G401.6 (cell line): Measurements from ENCODE around the gene ZC3H12C.
"Not testable (repeated sequence)": the region's sequence is repeated elsewhere in the genome, so short reads cannot be mapped to it uniquely, and the experiment has no call there.

Experiments
- FAIRE-seq: peaks from 2 replicates; lab custom pipeline; 2012; peaks lifted over from hg19 to GRCh38; lab: Jason Lieb, UNC

Gene ZC3H12C

DNA sequence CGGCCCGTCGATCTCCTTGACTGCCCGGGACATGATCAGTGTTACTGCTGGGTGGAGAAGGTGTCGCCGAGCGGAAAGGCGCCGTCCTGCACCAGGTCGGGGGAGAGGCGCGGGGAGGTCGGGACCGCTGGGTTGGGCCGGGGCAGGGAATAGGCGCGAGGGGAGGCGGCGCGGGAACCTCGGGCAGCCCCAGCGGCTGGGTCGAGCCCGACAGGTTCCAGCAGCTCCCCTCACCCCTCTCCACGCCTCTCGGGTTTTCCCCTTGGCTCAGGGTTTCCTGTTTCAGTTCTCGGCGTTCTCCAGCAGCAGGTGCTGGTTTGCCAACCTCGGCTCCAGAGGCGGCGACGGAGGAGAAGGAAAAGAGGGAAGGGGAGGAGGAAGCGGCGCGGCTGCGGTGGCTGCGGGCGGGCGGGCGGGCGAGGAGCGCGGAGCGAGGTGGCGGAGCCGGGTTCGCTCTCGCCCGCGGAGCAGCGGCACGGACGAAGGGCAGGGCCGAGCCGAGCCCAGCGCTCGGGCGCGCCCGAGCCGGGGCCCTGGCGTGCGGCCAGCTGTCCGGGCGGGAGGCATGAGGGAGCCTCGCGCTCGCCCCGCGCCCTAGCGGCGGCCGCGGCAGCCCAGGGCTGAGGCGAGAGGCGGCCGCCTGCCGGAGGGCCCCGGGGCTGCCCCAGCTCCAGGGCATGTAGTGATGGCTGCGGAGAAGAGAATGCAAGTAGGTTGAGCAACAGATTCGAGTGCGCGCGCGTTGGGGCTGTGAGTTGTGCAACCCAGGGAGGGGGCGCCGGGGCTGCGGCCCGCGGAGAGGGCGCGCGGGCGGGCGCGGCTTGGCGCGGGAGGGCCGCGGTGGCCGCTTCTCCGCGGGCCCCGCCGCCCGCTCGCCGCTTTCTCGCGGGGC lies at the start of gene ZC3H12C:
Gene ZC3H12C (plus strand): TSS at position 878 of the 892 bp plus-strand sequence. CDS start 20 bp downstream, outside the sequence.
- FAIRE-seq = no peak

DNA sequence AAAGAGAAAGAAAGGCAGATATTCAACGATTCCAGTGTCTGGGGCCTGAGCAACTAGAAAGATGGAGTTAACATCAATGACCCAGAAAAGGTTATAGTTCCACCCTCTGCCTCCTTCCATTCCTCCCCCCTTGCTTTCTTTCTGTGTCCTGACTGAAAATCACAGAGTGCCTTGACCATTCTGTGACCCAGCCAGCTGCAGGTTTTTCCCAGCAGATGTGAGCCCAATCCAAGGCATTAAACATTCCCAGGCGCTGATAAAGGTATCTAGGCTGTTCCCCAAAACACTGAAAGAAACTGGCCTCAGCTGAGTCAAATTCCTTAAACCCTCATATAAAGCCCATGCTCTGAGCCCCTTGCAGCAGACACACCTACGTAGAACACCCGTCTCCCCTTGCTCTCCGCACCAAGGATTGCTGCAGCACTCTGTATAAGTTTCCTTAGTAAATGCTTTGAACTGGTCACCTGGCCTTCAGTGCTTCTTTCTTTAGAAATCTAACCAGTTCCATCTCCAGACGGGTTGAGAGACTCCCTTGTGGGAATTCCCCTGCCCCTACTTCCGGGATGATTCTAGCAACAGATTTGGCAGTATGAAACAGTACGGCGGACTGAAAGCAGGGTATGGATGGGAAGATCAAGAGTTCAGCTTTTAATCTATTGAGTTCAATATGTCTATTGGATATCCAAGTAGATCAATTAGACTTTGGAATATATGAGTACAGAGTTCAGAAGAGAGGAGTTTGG lies 48.8 kb upstream of the ZC3H12C start:
- no peak for FAIRE-seq

DNA sequence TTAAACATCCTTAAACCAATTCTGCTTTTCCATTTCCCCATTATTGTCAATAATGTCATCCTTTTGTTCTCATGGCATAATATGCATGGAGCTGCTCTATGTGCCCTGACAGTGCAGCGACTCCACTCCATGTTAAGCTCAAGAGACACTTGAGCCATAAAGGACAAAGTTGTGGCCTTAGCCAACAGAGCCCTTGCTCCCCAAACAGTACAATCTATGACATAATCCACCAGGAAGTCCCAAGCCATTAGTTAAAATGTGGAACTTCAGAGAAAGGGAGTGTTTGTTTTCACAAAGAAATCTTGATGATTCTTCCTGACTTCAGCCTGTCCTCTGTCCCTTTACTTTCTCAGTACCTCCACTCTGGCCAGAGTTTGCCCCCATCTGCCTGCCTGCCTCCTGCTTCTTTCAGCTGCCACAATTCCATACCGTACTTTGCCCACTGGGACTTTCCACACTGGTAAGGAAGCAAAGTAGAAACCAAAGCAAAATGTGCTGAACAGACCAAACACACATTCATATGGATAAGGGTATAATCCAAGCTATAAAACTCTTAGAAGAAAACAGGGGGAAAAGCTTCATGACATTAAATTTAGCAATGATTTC lies 46.3 kb upstream of the ZC3H12C start:
- FAIRE-seq = no peak

DNA sequence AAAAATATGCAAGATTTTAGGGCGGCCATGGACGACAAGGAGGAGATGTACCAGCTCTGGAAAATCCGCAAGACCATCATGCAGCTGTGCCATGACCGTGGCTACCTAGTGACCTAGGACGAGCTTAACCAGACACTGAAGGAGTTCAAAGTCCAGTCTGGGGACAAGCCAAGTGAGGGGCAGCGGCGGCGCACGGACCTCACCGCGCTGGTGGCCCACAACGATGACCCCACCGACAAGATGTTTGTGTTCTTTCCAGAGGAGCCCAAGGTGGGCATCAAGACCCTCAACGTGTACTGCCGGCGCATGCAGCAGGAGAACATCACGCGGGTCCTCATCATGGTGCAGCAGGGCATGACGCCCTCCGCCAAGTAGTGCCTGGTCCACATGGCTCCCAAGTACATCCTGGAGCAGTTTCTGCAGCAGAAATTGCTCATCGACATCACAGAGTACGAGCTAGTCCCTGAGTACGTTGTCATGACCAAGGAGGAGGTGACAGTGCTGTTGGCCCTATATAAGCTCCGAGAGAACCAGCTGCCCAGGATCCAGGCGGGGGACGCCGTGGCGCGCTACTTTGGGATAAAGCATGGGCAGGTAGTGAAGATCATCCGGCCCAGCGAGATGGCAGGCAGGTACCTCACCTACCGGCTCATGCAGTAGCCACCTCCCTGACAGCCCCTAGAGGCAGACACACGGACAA lies 43.5 kb upstream of the ZC3H12C start:
- no peak for FAIRE-seq

DNA sequence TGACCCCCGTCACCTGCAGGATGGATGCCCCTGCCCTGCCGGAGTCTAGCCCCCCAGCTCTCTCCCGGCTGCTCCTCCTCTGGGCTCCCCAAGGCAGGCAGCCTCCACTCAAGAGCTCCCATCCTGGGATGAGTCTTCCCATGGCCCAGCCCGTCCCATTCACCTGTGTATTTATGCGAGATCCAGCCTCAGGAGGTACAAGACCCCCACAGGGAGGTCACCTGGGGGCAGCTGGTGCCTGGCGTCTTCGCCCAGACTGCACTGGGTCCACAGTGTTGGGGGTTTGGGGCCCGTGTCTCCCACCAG lies 43.0 kb upstream of the ZC3H12C start:
- FAIRE-seq = no peak

DNA sequence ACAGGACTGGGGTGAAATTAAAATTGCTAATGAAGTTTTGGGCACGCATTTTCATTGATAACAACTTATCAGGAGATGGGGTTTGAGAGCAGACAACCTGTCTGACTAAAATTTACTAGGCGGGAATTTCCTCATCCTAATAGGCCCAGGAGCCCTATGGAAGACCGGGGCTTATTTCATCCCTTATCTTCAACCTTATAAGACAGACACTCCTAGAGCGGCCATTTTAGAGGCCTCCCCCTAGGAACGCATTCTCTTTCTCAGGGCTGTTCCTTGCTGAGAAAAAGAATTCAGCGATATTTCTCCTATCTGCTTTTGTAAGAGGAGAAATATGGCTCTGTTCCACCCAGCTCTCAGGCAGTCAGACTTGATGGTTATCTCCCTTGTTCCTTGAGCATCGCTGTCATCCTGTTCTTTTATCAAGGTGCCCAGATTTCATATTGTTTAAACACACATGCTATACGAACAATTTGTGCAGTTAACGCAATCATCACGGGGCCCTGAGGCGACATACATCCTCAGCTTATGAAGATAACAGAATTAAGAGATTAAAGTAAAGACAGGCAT lies 39.3 kb upstream of the ZC3H12C start:
- no peak for FAIRE-seq

DNA sequence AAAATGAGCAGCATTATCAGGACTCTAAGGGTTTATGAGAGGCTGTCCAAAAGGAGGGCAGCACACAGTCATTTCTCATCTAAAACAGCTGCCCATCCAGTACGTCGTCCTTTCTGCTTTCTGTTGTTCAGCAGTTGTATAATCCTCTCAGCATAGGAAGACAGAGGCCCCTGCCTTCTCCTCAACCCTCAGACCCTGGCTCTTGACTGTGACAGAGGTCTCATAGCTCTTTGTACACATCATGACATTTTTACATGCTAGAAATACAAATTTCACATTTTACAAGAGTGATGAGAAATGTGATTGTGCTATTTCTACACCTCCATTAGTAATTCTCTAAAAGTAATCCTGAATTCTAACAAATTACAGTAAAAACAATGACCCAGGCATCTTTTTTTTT lies 36.2 kb upstream of the ZC3H12C start:
- no peak for FAIRE-seq

DNA sequence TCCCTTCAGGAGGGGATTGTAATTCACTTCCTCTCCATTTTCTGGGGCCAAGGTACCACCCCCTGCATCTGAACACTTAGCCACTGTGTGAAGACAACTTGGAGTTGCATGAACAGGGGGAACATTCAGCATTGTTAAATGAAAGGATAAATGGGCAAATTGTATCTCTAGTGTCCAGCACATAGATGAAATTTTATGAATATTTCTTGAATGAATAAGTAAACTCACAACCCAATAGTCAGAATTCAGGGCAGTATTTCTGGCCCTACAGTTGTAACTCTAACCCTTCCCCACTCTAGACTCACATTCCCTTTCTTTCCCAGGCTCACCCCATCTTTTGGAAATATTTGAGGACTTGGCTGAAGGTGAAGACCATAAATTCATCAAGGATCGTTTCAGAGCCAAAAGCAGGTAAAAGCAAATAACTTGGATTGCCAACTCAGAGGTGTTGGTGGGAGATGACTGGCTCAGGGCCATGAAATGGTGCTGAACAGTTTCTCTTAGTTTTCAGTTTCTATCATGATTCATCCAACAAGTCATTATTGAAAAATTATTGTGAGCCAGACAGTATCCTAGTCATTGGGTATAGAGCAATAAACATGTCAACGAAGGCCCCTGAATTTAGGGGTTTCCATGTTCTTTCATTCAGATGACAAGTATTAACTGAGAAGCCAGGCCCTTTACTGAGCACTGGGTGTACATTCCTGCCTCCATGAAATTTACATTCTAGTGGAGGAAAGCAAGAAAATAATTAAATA lies 33.3 kb upstream of the ZC3H12C start:
- no peak for FAIRE-seq

DNA sequence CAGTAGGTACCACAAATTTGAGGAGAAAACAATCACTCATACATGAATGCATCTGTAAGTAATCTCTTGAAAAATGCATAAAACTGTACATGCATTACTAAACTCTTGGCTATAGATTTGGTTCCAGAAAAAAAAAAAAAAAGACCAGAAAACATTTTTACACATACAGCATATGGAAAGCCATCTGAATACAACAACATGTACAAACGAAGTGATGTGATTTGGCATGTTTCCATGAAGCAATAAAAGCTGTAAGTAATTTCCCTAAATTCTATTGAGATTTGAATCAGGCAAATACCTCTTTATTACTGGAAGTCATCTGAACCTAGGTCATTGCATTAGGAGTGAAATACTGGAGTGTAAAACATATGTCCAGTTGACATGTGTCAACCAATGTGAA lies 31.9 kb upstream of the ZC3H12C start:
- FAIRE-seq = no peak

DNA sequence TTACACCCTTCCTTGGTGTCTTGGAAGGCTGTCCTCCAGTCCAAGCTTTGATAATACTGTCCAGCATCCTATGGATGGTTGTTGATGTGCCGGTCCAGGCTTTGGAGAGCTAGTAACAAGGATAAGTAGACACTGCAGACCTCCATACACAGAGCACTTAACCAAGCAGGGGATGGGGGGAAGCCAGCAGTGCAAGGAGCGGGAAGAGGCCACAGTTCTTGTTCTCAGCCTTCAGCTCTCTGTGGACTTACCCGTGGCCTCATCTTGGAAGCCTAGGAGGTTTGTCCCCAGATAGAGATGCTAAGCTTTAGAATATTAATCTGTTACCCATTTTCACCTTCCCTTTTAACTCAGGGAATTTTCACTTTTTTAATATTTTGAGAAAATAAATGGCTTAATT lies 30.9 kb upstream of the ZC3H12C start:
- FAIRE-seq = no peak

DNA sequence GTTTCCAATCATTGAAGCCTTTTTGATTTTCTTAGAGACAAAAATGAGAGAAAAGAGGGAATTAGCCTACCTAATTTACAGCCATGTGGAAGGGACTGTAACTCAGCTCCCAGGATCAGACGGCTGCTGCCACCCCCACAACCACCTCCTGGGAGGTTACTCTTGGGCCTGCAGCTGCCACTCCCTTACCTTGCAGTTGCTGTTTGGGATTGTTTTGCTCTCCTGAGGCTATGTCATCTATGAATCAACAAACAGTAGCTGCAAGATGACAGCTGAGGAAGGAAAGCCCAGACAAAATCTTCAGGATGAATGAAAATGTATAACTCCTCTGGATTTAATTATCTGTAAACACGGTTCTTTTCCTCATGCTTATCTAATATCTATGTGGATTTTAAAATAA lies 28.0 kb upstream of the ZC3H12C start:
- FAIRE-seq = no peak

DNA sequence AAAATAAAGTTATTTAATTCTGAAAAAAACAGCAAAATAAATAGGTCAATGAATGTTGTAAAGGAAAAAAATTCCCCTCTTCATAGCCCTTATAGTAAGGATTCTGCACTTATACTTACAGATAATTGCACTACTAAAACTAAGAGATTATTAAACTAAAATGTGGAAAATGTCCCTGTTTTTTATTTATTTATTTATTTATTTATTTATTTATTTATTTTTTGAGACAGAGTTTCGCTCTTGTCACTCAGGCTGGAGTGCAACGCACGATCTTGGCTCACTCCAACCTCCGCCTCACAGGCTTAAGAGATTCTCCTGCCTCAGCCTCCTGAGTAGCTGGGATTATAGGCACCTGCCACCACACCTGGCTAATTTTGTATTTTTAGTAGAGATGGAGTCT lies 25.2 kb upstream of the ZC3H12C start:
- FAIRE-seq = not testable (repeated sequence)

DNA sequence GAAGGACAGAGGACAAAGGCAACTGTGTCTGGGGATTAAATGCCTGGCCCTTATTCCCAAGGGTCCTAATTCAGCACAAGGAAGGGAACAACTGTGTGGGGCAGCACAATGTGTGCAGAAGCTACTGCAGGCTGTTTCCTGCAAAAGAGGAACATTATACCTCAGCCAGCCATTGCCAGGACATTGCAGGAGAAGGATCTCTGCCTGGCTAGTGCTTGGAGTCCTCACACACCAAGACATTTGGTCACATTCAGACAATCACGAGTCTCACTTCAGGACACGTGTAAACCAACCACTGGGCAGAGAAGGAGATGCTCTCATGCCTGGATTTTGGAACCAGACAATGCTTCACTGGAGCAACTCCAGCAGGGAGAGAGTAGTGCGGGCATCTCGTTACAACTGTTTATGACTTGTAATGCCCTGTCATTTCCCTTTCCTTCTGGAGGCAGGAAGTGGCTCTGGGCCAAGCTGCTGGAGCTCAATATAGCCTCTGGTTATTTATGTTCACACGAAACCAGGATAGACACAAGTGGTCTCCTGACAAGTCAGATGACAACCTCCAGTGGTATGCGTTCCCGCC lies 23.9 kb upstream of the ZC3H12C start:
- no peak for FAIRE-seq

DNA sequence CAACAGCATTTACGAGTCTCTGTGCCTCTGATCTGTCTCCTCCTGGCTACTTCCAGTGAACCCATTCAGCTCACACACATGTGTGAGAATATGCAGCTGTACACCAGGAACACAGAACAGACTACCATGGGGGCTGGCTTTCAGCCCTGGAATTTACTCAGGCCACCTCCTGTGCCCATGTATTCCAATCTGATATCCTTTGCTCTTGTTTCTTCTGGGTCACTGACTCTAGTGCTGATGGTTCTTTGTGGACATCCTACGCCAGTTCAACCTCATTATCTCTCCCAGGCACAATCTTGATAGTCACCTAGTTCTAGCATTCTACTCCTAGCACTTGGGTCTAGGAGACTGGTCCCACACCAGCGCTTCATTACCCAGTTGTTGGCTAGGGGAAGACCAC lies 23.0 kb upstream of the ZC3H12C start:
- no peak for FAIRE-seq

DNA sequence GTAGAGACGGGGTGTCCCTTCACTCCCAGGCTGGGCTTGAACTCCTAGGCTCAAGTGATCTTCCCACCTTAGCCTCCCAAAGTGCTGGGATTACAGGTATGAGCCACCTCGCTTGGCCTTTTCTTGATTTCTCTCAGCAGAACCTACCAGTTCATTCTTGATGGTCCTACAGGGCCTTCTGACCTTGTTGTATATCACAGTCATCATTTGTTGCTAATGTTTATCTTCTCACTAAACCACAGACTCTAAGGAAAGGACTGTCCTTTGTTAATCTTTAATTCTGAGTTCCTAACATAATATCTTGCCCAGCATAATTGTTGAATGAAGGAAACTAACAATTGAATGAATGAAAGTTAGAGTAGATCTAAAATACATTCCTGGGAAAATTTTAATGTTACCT lies 22.0 kb upstream of the ZC3H12C start:
- FAIRE-seq = no peak

DNA sequence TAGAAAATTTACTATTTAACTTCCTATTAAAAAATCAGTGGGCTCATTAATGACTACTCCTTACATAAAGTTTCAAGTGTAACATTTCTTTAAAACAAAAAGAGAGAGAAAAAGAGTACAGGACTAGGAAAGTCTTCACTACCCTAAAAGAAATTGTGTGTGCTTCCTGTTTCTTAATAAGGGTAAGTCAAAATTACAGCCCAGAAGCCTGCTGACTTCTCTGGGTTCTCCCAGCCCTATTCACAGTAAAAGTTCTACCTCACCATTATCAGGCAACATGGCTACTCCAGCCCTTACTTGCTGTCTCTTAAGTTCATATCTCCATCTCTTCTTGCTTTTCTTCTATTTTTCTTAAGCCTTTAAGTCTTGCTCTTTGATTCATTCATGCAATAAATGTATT lies 20.3 kb upstream of the ZC3H12C start:
- no peak for FAIRE-seq

DNA sequence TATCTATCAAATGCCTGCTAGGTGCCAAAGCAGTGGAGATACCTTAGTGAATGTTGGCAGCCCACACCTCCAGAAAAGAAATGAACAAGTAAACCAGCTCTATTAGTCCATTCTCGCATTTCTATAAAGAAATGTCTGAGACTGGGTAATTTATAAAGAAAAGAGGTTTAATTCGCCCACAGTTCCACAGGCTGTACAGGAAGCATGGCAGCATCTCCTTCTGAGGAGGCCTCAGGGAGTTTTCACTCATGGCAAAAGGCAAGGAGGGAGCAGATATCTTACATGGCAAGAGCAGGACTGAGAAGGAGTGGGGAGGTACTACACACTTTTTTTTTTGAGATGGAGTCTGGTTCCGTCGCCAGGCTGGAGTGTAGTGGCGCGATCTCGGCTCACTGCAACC lies 18.7 kb upstream of the ZC3H12C start:
- no peak for FAIRE-seq

DNA sequence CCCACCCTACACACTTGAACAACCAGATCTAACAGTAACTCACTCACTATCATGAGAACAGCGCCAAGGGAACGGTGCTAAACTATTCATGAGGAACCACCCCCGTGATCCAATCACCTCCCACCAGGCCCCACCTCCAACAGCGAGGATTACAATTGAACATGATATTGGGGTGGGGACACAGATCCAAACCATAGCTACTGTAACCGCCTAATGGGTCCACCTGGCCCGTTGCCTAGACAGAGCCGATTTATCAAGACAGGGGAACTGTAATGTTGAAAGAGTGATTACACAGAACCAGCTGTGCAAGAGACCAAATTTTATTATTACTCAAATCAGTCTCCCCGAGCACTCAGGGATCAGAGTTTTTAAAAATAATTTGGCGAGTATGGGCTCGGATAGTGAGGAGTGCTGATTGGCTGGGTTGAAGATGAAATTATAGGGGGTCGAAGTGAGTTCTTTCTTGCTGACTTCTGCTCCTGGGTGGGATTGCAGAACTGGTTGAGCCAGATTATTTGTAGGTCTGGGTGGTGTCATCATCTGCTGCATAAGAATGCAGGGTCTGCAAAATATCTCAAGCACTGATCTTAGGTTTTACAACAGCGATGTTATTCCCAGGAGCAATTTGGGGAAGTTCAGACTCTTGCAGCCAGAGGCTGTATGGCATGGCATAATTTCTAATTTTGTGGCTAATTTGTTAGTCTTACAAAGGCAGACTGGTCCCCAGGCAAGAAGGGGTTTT lies 17.9 kb upstream of the ZC3H12C start:
- no peak for FAIRE-seq

DNA sequence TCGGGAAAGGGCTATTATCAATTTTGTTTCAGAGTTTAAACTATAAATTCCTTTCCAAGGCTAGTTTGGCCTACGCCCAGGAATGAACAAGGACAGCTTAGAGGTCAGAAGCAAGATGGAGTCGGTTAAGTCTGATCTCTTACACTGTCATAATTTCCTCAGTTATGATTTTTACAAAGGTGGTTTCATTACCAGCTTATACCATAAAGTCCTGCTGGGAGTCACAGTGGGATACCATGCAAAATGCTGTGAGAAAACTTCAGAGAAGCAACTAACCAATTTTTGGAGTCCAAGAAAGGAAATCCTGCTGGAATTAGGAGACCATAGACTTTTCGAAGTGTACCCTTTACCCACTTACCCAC lies 17.4 kb upstream of the ZC3H12C start:
- FAIRE-seq = no peak

DNA sequence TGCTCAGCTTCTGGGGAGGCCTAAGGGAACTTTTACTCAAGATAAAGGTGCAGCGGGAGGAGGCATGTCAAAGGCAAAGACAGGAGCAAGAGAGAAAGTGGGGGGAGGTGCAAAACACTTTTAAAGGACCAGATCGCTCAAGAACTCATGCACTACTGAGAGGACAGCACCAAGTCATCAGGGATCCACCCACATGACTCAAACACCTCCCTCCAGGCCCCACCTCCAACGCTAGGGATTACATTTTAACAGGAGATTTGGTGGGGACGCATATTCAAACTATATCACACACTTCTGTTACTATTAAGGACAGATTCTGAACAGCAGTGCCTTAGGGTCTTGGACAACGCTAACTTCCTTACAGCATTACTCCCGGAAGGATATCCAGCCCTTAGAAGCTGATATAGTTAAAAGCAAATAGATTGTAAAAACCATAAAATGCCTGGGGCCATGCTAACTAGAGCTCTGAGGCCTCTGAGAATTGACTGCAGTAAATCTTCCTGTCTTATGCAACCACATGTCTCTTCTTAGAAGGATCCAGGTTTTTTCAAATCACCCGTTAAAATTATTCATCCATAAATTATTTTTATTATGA lies 16.7 kb upstream of the ZC3H12C start:
- FAIRE-seq = no peak
